Prostate gland (tissue), 2 donors: ENCODE measurements around the gene DDX11. TPM values are rescaled to one million over a fixed set of nuclear protein-coding genes. Genes with fewer than 3 reads are reported as not detected.
"Not testable (repeated sequence)": the region's sequence is repeated elsewhere in the genome, so short reads cannot be mapped to it uniquely, and the experiment has no call there.

ENCODE experiments used
- DNase-seq: peaks from one replicate; pipeline ENCODE4 v3.0.0-alpha.2; 2019; ENCODE audit warnings: low spot score
- H3K27ac ChIP-seq, 2 donors: fragments of 200-600 bp; sonication (generic); 2 replicates each; pipeline ENCODE4 v1.5.1; 2017 to 2019
- H3K27me3 ChIP-seq: fragments of 200-600 bp; sonication (generic); replicated peaks from 2 replicates; pipeline ENCODE4 v1.5.1; 2019; ENCODE audit not compliant: insufficient read depth
- H3K36me3 ChIP-seq, 2 donors: fragments of 200-600 bp; sonication (generic); 1 replicate in 1 of 2; 2 replicates in 1 of 2; pipeline versions ENCODE4 v1.5.1 to v1.8.1; 2017 to 2019
- H3K4me1 ChIP-seq: fragments of 200-600 bp; sonication (generic); replicated peaks from 2 replicates; pipeline ENCODE4 v1.5.1; 2019
- H3K4me3 ChIP-seq, 2 donors: fragments of 200-600 bp; sonication (generic); 2 replicates each; pipeline ENCODE4 v1.5.1; 2017 to 2019
- H3K9me3 ChIP-seq: fragments of 200-600 bp; sonication (generic); 2 replicates; pipeline ENCODE4 v1.5.1; 2017
- CTCF ChIP-seq, 4 experiments: fragments of 200-600 bp in 2 of 4; fragments of 450-650 bp in 2 of 4; sonication (generic) in 2 of 4; IDR thresholded peaks; 1 replicate in 3 of 4; 2 replicates in 1 of 4; pipeline ENCODE4 v1.5.1; 2016 to 2019; ENCODE audit warnings: antibody characterized with exemption in 4 of 4, mild to moderate bottlenecking in 2 of 4, moderate library complexity in 2 of 4
- POLR2A ChIP-seq: fragments of 450-650 bp; IDR thresholded peaks from one replicate; pipeline ENCODE4 v1.6.1; 2016; ENCODE audit warnings: antibody characterized with exemption, mild to moderate bottlenecking
- POLR2AphosphoS5 ChIP-seq: sonication (generic); formaldehyde crosslinking; IDR thresholded peaks from one replicate; pipeline ENCODE4 v1.6.1; 2017; ENCODE audit warnings: antibody characterized with exemption
- WGBS: methylation state at CpG from one replicate; pipeline ENCODE4 v1.1.5; 2018; 5-methylcytosine and 5-hydroxymethylcytosine counted together
- intact Hi-C: fragments of 100-400 bp; cut with DNase I; formaldehyde crosslinking; loops from one replicate; pipeline ENCODE4 v1.14.2; 2022
- total RNA-seq, 2 donors: library from RNA; depleted of rRNA; stranded (reverse); fragments of >200 nt; gene quantifications; one replicate each; pipeline ENCODE4 v1.1.0, GENCODE V29; 2016

Gene DDX11
- total RNA-seq, 2 donors from 2014 or later = 24.2 to 49.0 TPM

- H3K36me3 ChIP-seq, H3K9me3 ChIP-seq, H3K4me3 ChIP-seq, intact Hi-C loops, DNase-seq, H3K27ac ChIP-seq, H3K4me1 ChIP-seq, H3K27me3 ChIP-seq: not testable (repeated sequence)
- WGBS = 86% methylated on average over 8 of the region's 8 CpGs
These were observed 4.3 kb downstream of the DDX11 start for GRCh38 chr12:31077998-31078397.

GRCh38 chr12:31079421-31079820 is 5.8 kb downstream of the DDX11 start:
- 88% methylated on average over 6 of the region's 6 CpGs for WGBS
- H3K27ac ChIP-seq, H3K4me1 ChIP-seq, H3K27me3 ChIP-seq, intact Hi-C loops, H3K36me3 ChIP-seq, H3K9me3 ChIP-seq, H3K4me3 ChIP-seq, DNase-seq: not testable (repeated sequence)

- DNase-seq, H3K27me3 ChIP-seq, intact Hi-C loops, H3K9me3 ChIP-seq, H3K4me1 ChIP-seq, H3K4me3 ChIP-seq, H3K27ac ChIP-seq, H3K36me3 ChIP-seq: not testable (repeated sequence)
- WGBS = 52% methylated on average over 6 of the region's 6 CpGs
These were observed 6.6 kb downstream of the DDX11 start for GRCh38 chr12:31080221-31080620.

- H3K27ac ChIP-seq, intact Hi-C loops, H3K36me3 ChIP-seq, DNase-seq, H3K27me3 ChIP-seq, H3K4me3 ChIP-seq, H3K4me1 ChIP-seq, H3K9me3 ChIP-seq: not testable (repeated sequence)
- 96% methylated on average over 6 of the region's 6 CpGs for WGBS
These were observed 7.6 kb downstream of the DDX11 start for GRCh38 chr12:31081274-31081673.

GRCh38 chr12:31084241-31084640 is 10.6 kb downstream of the DDX11 start:
- H3K4me3 ChIP-seq, H3K4me1 ChIP-seq, H3K9me3 ChIP-seq, H3K36me3 ChIP-seq, intact Hi-C loops, DNase-seq, H3K27me3 ChIP-seq, H3K27ac ChIP-seq: not testable (repeated sequence)
- 93% methylated on average over 12 of the region's 13 CpGs for WGBS

GRCh38 chr12:31086032-31086431 is 12.4 kb downstream of the DDX11 start:
- H3K4me3 ChIP-seq, H3K36me3 ChIP-seq, intact Hi-C loops, H3K9me3 ChIP-seq, H3K4me1 ChIP-seq, DNase-seq, H3K27me3 ChIP-seq, H3K27ac ChIP-seq: not testable (repeated sequence)
- 71% methylated on average over 9 of the region's 11 CpGs for WGBS

- H3K27me3 ChIP-seq, H3K36me3 ChIP-seq, H3K4me3 ChIP-seq, H3K27ac ChIP-seq, H3K4me1 ChIP-seq, intact Hi-C loops, H3K9me3 ChIP-seq, DNase-seq: not testable (repeated sequence)
- WGBS = 99% methylated on average over 6 of the region's 8 CpGs
These were observed 13.8 kb downstream of the DDX11 start for GRCh38 chr12:31087486-31087885.

- 86% methylated on average over 2 of the region's 2 CpGs for WGBS
- H3K27me3 ChIP-seq, H3K9me3 ChIP-seq, DNase-seq, H3K36me3 ChIP-seq, H3K4me1 ChIP-seq, intact Hi-C loops, H3K27ac ChIP-seq, H3K4me3 ChIP-seq: not testable (repeated sequence)
These were observed 14.3 kb downstream of the DDX11 start for GRCh38 chr12:31087956-31088355.

GRCh38 chr12:31089072-31089471 is 15.4 kb downstream of the DDX11 start:
- intact Hi-C loops = no loop called here
- Histone ChIP-seq H3K27ac (no peak overlapping the region), H3K9me3 (no peaks in the 10 kb centered on the region), H3K4me1 (no peaks in the 10 kb centered on the region), H3K36me3 (no peaks in the 10 kb centered on the region), H3K27me3 (no peaks in the 10 kb centered on the region), H3K4me3 (no peak overlapping the region)
- 85% methylated on average over 12 of the region's 12 CpGs for WGBS
- no peak for TF ChIP-seq CTCF (IDR thresholded peaks at IDR 0.05)
- TF ChIP-seq POLR2A = no peak
- TF ChIP-seq POLR2AphosphoS5 = no peak
- DNase-seq = no peak

- DNase-seq, H3K27ac ChIP-seq, intact Hi-C loops, H3K9me3 ChIP-seq, H3K27me3 ChIP-seq, H3K4me1 ChIP-seq, H3K36me3 ChIP-seq, H3K4me3 ChIP-seq: not testable (repeated sequence)
- WGBS = 93% methylated on average over 17 of the region's 19 CpGs
These were observed 18.0 kb downstream of the DDX11 start for GRCh38 chr12:31091629-31092028.

GRCh38 chr12:31092718-31093117 is 19.1 kb downstream of the DDX11 start:
- H3K27me3 ChIP-seq, H3K9me3 ChIP-seq, H3K27ac ChIP-seq, DNase-seq, H3K4me1 ChIP-seq, intact Hi-C loops, H3K36me3 ChIP-seq, H3K4me3 ChIP-seq: not testable (repeated sequence)
- 96% methylated on average over 6 of the region's 8 CpGs for WGBS

- H3K4me3 ChIP-seq, DNase-seq, intact Hi-C loops, H3K4me1 ChIP-seq, H3K27me3 ChIP-seq, H3K36me3 ChIP-seq, H3K27ac ChIP-seq, H3K9me3 ChIP-seq: not testable (repeated sequence)
- 93% methylated on average over 19 of the region's 21 CpGs for WGBS
These were observed 21.6 kb downstream of the DDX11 start for GRCh38 chr12:31095080-31095860.
